GM12878 (cell line): ENCODE data around the gene PRKAG2. TPM values are rescaled to one million over a fixed set of nuclear protein-coding genes. Genes with fewer than 3 reads are reported as not detected.

Experiments used
- ATAC-seq: fragments of 200-7000 bp; cut with Tn5 transposase; 3 replicates; pipeline ENCODE4 v1.9.1; 2020; ENCODE audit warnings: mild to moderate bottlenecking, moderate library complexity
- BruUV-seq: library from RNA; stranded (reverse); fragments of 400-500 nt; replicated peaks from 2 replicates; lab custom pipeline; 2021; lab: Mats Ljungman, UMichigan
- CTCF ChIA-PET: fragments of 300-600 bp; sonication (Branson Sonifier 250); formaldehyde crosslinking; extraction: SDS; loops from one replicate; lab custom pipeline; 2021; ENCODE audit warnings: inconsistent platforms; lab: Yijun Ruan, JAX
- POLR2A ChIA-PET: fragments of 350-600 bp; formaldehyde crosslinking; extraction: SDS; loops from one replicate; lab custom pipeline; 2021; ENCODE audit warnings: inconsistent platforms; lab: Charles Lee
- RAD21 ChIA-PET: fragments of 300-600 bp; sonication (Branson Sonifier 250); formaldehyde crosslinking; loops from one replicate; lab custom pipeline; 2023; ENCODE audit warnings: antibody characterized with exemption; ENCODE audit not compliant: unreplicated experiment; lab: Charles Lee
- SMC1A ChIA-PET: fragments of 300-600 bp; sonication (Branson Sonifier 250); formaldehyde crosslinking; loops from one replicate; lab custom pipeline; 2023; ENCODE audit not compliant: unreplicated experiment, uncharacterized antibody; lab: Charles Lee
- DNase-seq: peaks from one replicate; pipeline ENCODE4 v3.0.0-alpha.2; 2011; ENCODE audit warnings: low read depth, low spot score
- FAIRE-seq: peaks from 3 replicates; lab custom pipeline; 2011; peaks lifted over from hg19 to GRCh38; lab: Jason Lieb, UNC
- H2AFZ ChIP-seq: 2 replicates; pipeline ENCODE4 v1.6.0; 2011; ENCODE audit warnings: low read depth, low read length, control low read depth; ENCODE audit not compliant: control insufficient read depth
- H3K27ac ChIP-seq: 2 replicates; pipeline ENCODE4 v1.5.1; 2011; ENCODE audit warnings: control low read depth; ENCODE audit not compliant: control insufficient read depth, insufficient read depth
- H3K27me3 ChIP-seq, 2 experiments: replicated peaks in 1 of 2; 2 replicates each; pipeline versions ENCODE4 v1.6.0 to v1.6.1; 2011; ENCODE audit warnings: low read length in 1 of 2; ENCODE audit not compliant: control insufficient read depth in 2 of 2, insufficient read depth in 2 of 2
- H3K36me3 ChIP-seq, 2 experiments: 2 replicates each; pipeline ENCODE4 v1.5.1; 2011; ENCODE audit warnings: low read length in 1 of 2; ENCODE audit not compliant: control insufficient read depth in 2 of 2, insufficient read depth in 2 of 2
- H3K4me1 ChIP-seq: 2 replicates; pipeline ENCODE4 v1.6.1; 2011; ENCODE audit warnings: mild to moderate bottlenecking, low read length, moderate library complexity, mixed read lengths; ENCODE audit not compliant: control insufficient read depth, insufficient read depth
- H3K4me2 ChIP-seq: 2 replicates; pipeline ENCODE4 v1.6.0; 2011; ENCODE audit warnings: control low read depth; ENCODE audit not compliant: control insufficient read depth, insufficient read depth
- H3K4me3 ChIP-seq: fragments of 200-600 bp; sonication (generic); 2 replicates; pipeline ENCODE4 v1.5.1; 2016
- H3K79me2 ChIP-seq: 2 replicates; pipeline ENCODE4 v1.6.0; 2011; ENCODE audit warnings: low read length; ENCODE audit not compliant: control insufficient read depth, insufficient read depth
- H3K9ac ChIP-seq: 2 replicates; pipeline ENCODE4 v1.8.0; 2011; ENCODE audit warnings: low read length, control low read depth, mixed read lengths; ENCODE audit not compliant: control insufficient read depth, insufficient read depth
- H3K9me3 ChIP-seq: replicated peaks from 3 replicates; pipeline ENCODE4 v1.5.1; 2011; ENCODE audit warnings: mild to moderate bottlenecking, low read length; ENCODE audit not compliant: control insufficient read depth, insufficient read depth
- H4K20me1 ChIP-seq: 2 replicates; pipeline ENCODE4 v1.6.0; 2011; ENCODE audit not compliant: control insufficient read depth, insufficient read depth
- ASH2L ChIP-seq: fragments of 300-600, 200-600 bp; sonication (generic); IDR thresholded peaks from 2 replicates; pipeline ENCODE4 v1.6.1; 2017; ENCODE audit warnings: low read depth, mild to moderate bottlenecking, borderline replicate concordance
- CREB1 ChIP-seq: IDR thresholded peaks from 2 replicates; pipeline ENCODE4 v1.6.1; 2012; ENCODE audit warnings: low read depth, mild to moderate bottlenecking, inconsistent platforms
- HCFC1 ChIP-seq: fragments of 150-350 bp; IDR thresholded peaks from 2 replicates; pipeline ENCODE4 v1.6.1; 2014; ENCODE audit warnings: low read length
- RB1 ChIP-seq: fragments of 450-650 bp; formaldehyde crosslinking; IDR thresholded peaks from 2 replicates; pipeline ENCODE4 v1.6.1; 2017; ENCODE audit warnings: mild to moderate bottlenecking, borderline replicate concordance
- SMC3 ChIP-seq: IDR thresholded peaks from 2 replicates; pipeline ENCODE4 v1.6.1; 2011; ENCODE audit warnings: low read length, improper control_type of control experiment, borderline replicate concordance
- SREBF2 ChIP-seq: IDR thresholded peaks from 2 replicates; pipeline ENCODE4 v1.6.1; 2012; ENCODE audit warnings: mild to moderate bottlenecking, low read length
- YY1 ChIP-seq: IDR thresholded peaks from 2 replicates; pipeline ENCODE4 v1.6.1; 2011; ENCODE audit warnings: low read depth, mild to moderate bottlenecking, low read length
- WGBS: methylation state at CpG from one replicate; pipeline ENCODE4 v1.1.6; 2016; ENCODE audit warnings: low lambda C conversion rate; ENCODE audit not compliant: insufficient replicate concordance, insufficient coverage; ENCODE audit errors: missing lambda C conversion rate; 5-methylcytosine and 5-hydroxymethylcytosine counted together
- in situ Hi-C: fragments of 300-500 bp; cut with MboI; formaldehyde crosslinking; loops from 9 replicates; pipeline ENCODE4 v1.14.3; 2018; ENCODE audit warnings: mixed read lengths
- intact Hi-C: fragments of 100-400 bp; cut with micrococcal nuclease; formaldehyde crosslinking; loops from one replicate; pipeline ENCODE4 v1.14.2; 2022; ENCODE audit not compliant: unreplicated experiment
- polyA plus RNA-seq, 11 experiments: library from polyadenylated mRNA; depleted of rRNA in 4 of 11; unstranded in 6 of 11; stranded (reverse) in 5 of 11; fragments of >200 nt; fragmentation: Nextera tagmentation in 4 of 11; fragmentation: Illumina TruSeq in 1 of 11; extraction: Ambion mirVana in 4 of 11; extraction: Trizol in 1 of 11; gene quantifications; 1 replicate in 1 of 11; 2 replicates in 10 of 11; pipeline versions ENCODE4 v1.2.1 to v1.2.3, GENCODE V29; 2011 to 2016; ENCODE audit warnings: inconsistent platforms in 2 of 11, missing spikeins in 2 of 11, low read depth in 1 of 11
- total RNA-seq, 4 experiments: library from RNA; depleted of rRNA in 3 of 4; stranded (reverse); fragments of >200 nt in 3 of 4; fragmentation: Illumina TruSeq in 1 of 4; extraction: Trizol in 1 of 4; gene quantifications; 2 replicates each; pipeline versions ENCODE4 v1.2.1 to v1.2.3, GENCODE V29; 2013 to 2021
- TF ChIP-seq, protein P1 (sequence below): fragments of 450-650 bp; IDR thresholded peaks from 2 replicates; pipeline ENCODE4 v1.6.1; 2018; ENCODE audit warnings: borderline replicate concordance, mild to moderate bottlenecking; ENCODE audit not compliant: partially characterized antibody
- TF ChIP-seq, protein P2 (sequence below): IDR thresholded peaks from 2 replicates; pipeline ENCODE4 v1.6.1; 2011; ENCODE audit warnings: borderline replicate concordance, low read depth, mild to moderate bottlenecking, moderate library complexity, low read length; ENCODE audit not compliant: insufficient read depth, poor library complexity, severe bottlenecking

Gene PRKAG2
- total and polyA plus RNA-seq, 10 of the 15 experiments (the other 5 are each of a cell fraction or from before 2014, with no cell fraction given), result 3.4 to 8.9 (median 6.8) TPM

DNA sequence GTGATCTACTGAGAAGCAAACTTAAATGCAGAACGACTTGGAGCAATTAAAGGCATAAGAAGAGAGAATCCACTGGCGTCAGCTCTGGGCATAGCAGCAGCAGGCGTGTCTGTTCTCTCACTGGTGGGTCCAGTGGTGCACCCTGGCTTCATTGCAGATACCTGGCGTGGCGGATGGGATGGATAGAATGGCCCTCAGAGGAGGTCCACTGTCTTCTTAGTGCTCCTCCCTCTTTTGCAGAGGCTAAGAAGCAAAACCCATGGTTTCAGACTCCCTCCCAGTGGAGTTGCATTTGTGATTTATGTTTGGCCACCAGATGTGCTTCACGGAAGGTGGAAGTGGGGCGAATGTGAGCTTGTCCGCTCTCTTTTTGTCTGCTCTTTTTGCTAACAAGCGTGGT, 28.4 kb upstream of the PRKAG2 start:
- H3K79me2 ChIP-seq, result no peaks in the 10 kb centered on the region
- no peak overlapping the region for H3K4me2 ChIP-seq
- FAIRE-seq, result no peak
- 30% methylated on average over 9 of the region's 9 CpGs for WGBS
- no peaks in the 10 kb centered on the region for H3K27me3 ChIP-seq
- ChIA-PET RAD21 (no interaction called here), SMC1A (no interaction called here), POLR2A (no interaction called here), CTCF (no interaction called here)
- no peak overlapping the region for H3K4me3 ChIP-seq
- TF ChIP-seq ASH2L (no peak), YY1 (no peak), SREBF2 (no peak), HCFC1 (no peak), CREB1 (no peak), RB1 (no peak), SMC3 (no peak)
- TF ChIP-seq, protein P1, sequence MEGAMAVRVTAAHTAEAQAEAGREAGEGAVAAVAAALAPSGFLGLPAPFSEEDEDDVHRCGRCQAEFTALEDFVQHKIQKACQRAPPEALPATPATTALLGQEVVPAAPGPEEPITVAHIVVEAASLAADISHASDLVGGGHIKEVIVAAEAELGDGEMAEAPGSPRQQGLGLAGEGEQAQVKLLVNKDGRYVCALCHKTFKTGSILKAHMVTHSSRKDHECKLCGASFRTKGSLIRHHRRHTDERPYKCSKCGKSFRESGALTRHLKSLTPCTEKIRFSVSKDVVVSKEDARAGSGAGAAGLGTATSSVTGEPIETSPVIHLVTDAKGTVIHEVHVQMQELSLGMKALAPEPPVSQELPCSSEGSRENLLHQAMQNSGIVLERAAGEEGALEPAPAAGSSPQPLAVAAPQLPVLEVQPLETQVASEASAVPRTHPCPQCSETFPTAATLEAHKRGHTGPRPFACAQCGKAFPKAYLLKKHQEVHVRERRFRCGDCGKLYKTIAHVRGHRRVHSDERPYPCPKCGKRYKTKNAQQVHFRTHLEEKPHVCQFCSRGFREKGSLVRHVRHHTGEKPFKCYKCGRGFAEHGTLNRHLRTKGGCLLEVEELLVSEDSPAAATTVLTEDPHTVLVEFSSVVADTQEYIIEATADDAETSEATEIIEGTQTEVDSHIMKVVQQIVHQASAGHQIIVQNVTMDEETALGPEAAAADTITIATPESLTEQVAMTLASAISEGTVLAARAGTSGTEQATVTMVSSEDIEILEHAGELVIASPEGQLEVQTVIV, result no peak
- TF ChIP-seq, protein P2, sequence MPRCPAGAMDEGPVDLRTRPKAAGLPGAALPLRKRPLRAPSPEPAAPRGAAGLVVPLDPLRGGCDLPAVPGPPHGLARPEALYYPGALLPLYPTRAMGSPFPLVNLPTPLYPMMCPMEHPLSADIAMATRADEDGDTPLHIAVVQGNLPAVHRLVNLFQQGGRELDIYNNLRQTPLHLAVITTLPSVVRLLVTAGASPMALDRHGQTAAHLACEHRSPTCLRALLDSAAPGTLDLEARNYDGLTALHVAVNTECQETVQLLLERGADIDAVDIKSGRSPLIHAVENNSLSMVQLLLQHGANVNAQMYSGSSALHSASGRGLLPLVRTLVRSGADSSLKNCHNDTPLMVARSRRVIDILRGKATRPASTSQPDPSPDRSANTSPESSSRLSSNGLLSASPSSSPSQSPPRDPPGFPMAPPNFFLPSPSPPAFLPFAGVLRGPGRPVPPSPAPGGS, result no peak
- no peak overlapping the region for H2AFZ ChIP-seq
- H3K4me1 ChIP-seq, result no peaks in the 10 kb centered on the region
- H3K27ac ChIP-seq, result no peak overlapping the region
- ATAC-seq, result no peak
- intact Hi-C loops (no loop called here), in situ Hi-C loops (no loop called here)
- no peaks in the 10 kb centered on the region for H3K36me3 ChIP-seq
- no peaks in the 10 kb centered on the region for H3K9me3 ChIP-seq
- no peak for DNase-seq
- no peaks in the 10 kb centered on the region for H4K20me1 ChIP-seq
- no peak overlapping the region for H3K9ac ChIP-seq
- BruUV-seq, result no TSS peak
